Left colon (tissue), 2 donors: ENCODE results near the gene COL5A3. TPM values are rescaled to one million over a fixed set of nuclear protein-coding genes. Genes with fewer than 3 reads are reported as not detected.
"Not testable (repeated sequence)": the region's sequence is repeated elsewhere in the genome, so short reads cannot be mapped to it uniquely, and the experiment has no call there.

Experiments used
- ATAC-seq: fragments of 200-7000 bp; cut with Tn5 transposase; one replicate; pipeline ENCODE4 v1.9.1; 2020; ENCODE audit warnings: mild to moderate bottlenecking, moderate library complexity
- DNase-seq, 2 donors: peaks; one replicate each; pipeline ENCODE4 v3.0.0-alpha.2; 2020
- intact Hi-C, 2 donors: fragments of 100-400 bp; cut with DNase I in 1 of 2; cut with micrococcal nuclease in 1 of 2; formaldehyde crosslinking; loops; one replicate each; pipeline versions ENCODE4 v1.11.2 to v1.14.0; 2022; cut with DNase I, micrococcal nuclease
- total RNA-seq, 2 donors: library from RNA; stranded (reverse); fragmentation: NEBNext Ultra II Directional; extraction: Animal tissue kit (Norgen Biotek cat#: 25700); gene quantifications; one replicate each; pipeline ENCODE4 v1.2.1, GENCODE V29; 2021
- donor health status: DM: no; HTN: no; CAD: no.
- donor health status: DM: yes; HTN: yes; CAD: no.

Gene COL5A3
- total RNA-seq, 2 donors from 2014 or later = 2.9 to 4.0 TPM

GRCh38 chr19:9947441-9947840 lies 62.9 kb downstream of the COL5A3 start:
- intact Hi-C loops = no loop called here
- no peak for ATAC-seq

GRCh38 chr19:9946528-9947125 lies 63.7 kb downstream of the COL5A3 start:
- DNase-seq, intact Hi-C loops, ATAC-seq: not testable (repeated sequence)

More at GRCh38 chr19:9947441-9947840, 62.9 kb downstream of the COL5A3 start:
- DNase-seq = no peak

- intact Hi-C loops = no loop called here
- DNase-seq (peak; percentile 50 to 70), ATAC-seq (peak; percentile 28)
Observed at GRCh38 chr19:9945319-9945966, 64.9 kb downstream of the COL5A3 start.

DNA sequence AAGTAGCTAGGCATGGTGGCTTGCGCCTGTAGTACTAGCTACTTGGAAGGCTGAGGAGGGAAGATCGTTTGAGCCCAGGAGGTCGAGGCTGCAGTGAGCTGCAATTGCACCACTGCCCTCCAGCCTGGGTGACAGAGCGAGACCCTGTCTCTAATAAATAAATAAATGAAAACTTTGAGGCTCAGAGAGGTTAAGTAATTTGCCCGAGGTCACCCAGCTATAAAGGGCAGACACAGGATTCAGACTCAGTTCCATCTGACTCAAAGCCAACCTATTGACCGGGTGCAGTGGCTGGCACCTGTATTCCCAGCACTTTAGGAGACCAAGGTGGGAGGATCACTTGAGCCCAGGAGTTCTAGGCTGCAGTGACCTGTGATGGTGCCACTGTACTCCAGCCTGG lies 66.6 kb downstream of the COL5A3 start:
- ATAC-seq (no peak), DNase-seq (no peak)
- intact Hi-C loops = no loop called here

DNA sequence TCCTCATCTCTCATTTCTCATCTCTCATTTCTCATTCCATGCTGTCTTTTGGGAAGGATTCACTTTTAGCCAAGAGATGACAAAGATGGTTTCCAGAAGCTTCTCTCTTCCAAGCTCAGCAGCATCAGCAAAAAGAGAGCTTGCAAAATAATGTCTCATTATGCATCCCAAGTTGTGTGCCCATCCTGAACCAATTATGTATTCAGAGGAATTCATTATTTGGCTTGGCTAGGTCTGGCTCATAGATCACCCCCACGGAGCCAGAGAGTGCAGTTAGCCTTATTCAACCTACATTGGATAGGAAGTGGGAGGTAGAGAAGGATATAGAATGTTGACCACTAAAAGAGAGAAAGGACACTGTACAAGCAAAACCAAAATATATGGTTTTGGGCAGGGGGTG lies 68.6 kb downstream of the COL5A3 start:
- DNase-seq (no peak), ATAC-seq (no peak)
- intact Hi-C loops = no loop called here

GRCh38 chr19:9941231-9941630 lies 69.1 kb downstream of the COL5A3 start:
- no peak for DNase-seq
- no peak for ATAC-seq
- intact Hi-C loops = no loop called here

- ATAC-seq = no peak
- no peak for DNase-seq
- intact Hi-C loops = no loop called here
Observed at GRCh38 chr19:9940778-9941177, 69.5 kb downstream of the COL5A3 start.

DNA sequence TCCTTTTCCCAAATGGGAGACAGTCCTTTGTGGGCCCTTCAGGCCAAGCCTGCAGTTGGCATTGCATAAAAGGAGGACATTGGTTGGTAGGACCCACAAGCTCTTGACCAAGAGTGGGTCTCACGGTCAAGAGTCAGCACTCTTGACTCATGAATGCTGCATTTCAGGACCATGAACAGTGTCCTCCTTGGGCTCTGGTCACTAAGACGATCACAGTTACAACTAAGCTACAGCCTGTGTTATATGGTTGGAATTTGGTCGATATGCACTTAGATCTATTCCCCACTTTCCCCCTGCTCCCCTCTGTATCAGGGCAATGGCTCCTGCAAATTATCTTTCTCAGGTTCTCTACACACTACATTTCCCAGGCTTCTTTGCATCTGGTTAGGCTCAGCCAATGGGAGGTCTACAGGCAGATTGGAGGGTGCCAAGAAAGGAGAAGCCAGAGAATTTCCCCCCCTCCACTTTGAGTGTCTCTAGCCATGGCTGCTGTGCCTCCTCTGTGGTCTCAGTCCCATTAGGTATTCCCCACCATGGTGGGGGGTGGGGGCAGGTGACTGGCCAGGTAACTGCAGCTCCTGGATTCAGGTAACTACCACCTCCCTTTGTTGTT lies 70.9 kb downstream of the COL5A3 start:
- intact Hi-C loops = loop anchor here (10.0 kb wide), 1 partner anchor 85 kb away; no protein-coding TSS in a partner anchor
- ATAC-seq (no peak), DNase-seq (no peak)

DNA sequence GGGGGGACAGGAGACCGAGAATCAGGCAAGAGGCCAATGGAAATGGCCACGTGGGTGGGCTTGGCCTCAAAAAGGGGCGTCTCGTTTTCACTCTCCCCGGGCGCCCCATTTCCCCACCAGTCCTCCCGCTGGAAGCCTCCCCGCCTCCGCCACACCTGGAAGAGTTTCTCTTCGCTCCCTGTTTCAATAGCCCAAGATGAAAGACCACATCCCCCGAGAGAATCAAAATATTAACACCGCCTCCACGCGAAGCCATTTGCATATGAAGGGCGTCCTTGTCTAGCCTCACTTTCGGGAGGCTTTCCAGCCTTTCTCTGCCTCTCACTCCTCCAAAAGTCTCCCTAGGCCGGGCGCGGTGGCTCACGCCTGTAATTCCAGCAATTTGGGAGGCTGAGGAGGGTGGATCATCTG lies 73.3 kb downstream of the COL5A3 start:
- DNase-seq (no peak), ATAC-seq (no peak)
- intact Hi-C loops = loop anchor here (10.0 kb wide), 1 partner anchor 88 kb away; no protein-coding TSS in a partner anchor

DNA sequence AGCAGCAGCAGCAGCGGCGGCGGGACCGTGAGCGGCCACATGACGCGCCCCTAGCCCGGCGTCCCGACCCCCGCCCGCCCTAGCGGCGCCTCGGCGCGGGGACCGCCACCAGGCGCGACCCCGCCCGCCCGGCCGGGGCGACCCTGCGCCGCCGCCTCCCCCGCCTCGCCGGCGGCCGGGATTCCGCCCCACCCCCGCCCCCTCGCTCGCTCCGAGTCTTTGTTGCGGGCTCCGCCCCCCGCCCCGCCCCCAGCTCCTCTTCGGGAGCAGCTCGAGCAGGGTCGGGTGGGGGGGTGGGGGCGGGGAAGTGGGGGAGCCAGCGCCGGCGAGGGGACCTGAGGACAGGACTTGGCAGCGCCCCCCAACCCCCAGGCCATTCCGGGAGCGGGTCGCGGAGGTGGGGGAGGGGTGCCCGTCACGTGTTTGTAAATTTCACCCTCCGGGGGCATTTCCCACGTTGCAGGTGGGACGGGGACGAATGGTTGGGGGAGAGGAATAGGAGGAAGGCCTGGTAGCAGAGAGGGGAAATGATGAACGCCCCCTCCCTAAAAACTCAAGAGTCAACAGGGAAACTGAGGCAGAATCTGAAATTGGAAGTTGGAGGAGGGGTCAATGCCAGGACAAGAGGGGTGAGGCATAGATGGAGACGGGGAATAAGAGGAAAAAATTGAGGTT lies 73.8 kb downstream of the COL5A3 start, which contains the start of gene OLFM2:
Gene OLFM2, minus strand, starts transcription at position 190 of the 675 bp plus-strand sequence. Its CDS starts 149 bp downstream, at position 41.
- peak in 1 of 2 donors; percentile 20 for DNase-seq
- ATAC-seq = no peak
- intact Hi-C loops = loop anchor here (10.0 kb wide), 1 partner anchor 88 kb away; no protein-coding TSS in a partner anchor

DNA sequence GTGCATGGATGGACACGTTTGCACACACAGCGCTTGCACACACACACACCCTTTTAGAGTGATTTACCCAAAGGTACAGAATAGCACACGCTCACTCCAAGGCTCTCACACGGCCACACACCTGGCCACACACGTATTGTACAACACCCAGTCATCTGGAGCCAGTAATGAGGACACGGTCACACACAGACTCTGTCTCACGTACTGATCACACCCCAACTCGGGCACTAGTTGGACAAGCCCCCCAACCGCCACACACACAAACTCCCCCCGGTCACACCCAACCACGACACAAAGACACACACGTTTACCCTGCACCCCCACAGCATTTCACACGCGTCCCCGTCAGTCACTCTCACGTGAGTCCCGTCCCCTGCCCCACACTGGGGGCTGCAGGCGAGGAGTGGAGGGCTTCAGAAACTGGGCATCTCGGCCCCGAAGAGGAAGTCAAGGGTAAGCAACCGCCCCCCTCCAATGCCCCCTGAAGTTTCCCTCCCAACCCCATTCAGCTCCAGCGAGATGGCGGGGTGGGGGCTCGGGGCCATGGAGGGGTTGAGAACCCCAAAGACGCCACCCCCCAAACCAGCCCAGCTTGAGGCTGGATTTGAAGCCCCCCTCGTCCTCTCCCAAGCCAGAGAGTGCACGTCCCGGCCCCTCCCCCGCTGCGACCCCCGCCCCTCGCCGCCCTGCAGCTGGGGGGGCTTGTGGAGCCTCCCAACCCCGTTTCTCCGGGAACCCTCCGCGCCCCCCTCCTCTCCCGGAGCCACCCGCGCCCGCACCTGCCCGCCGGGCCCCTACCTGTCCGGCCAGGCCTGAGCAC lies 74.6 kb downstream of the COL5A3 start:
- intact Hi-C loops = loop anchor here (10.0 kb wide), 1 partner anchor 89 kb away; no protein-coding TSS in a partner anchor
- no peak for ATAC-seq
- DNase-seq = no peak

DNA sequence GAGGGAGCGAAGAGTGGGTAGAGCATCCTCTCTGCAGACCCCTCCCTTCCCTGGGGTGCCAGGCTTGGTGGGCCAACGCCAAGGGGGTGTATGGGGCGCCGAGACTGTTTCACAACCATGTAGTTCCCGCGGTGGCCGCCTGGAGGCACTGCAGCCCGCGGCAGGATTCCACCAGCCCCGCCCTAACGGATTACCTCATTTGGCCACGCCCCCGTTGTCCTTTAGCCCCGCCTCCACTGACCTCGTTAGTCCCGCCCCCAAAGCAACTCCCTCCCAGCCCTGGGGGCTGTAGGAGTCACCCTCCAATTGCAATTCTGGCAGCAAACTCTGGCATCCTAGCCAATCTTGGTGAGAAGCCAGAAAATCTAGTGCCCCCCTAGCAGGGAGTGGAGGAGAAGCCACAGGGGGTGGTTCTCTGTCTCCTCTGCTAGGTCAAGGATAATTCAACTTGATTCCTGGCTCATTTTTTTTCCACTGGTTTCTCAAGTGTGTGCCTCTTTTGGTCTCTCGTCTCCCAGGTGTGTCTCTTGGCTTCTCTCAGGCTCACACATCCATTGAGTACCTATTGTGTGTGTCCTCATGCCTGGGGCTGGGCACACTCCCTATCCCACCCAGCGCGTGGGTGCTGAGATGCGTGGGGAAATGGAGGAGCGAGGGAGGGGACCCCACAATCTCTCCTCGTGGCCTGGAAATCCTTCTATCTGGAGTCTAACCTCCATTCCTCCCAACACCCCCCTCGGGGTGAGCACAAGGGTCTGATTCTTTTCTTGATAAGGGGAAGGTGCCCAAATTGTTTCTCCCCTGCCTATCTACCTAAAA lies 76.0 kb downstream of the COL5A3 start:
- ATAC-seq (peak; percentile 81), DNase-seq (peak; percentile 45 to 77)
- intact Hi-C loops = loop anchor here (10.0 kb wide), 1 partner anchor 90 kb away; no protein-coding TSS in a partner anchor

- no peak for ATAC-seq
- intact Hi-C loops = loop anchor here (10.0 kb wide), 1 partner anchor 92 kb away; no protein-coding TSS in a partner anchor
- DNase-seq = no peak
Observed at GRCh38 chr19:9932835-9933234, 77.5 kb downstream of the COL5A3 start.

DNA sequence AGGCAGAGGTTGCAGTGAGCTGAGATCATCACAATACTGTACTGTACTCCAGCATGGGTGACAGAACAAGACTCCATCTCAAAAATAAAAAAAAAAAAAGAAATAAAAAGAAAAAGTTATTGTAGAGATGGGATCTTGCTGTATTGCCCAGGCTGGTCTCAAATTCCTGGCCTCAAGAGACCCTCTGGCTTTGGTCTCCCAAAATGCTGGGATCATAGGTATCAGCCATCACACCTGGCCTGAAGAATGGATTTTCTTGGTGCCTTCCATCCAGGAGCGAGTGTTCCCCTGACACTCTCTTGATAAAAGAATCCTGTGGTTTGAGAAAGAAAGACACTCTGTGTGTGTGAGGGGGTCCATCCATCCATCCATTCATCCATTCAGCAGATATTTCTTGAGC lies 78.7 kb downstream of the COL5A3 start:
- DNase-seq (no peak), ATAC-seq (no peak)
- intact Hi-C loops = loop anchor here (10.0 kb wide), 1 partner anchor 93 kb away; no protein-coding TSS in a partner anchor

DNA sequence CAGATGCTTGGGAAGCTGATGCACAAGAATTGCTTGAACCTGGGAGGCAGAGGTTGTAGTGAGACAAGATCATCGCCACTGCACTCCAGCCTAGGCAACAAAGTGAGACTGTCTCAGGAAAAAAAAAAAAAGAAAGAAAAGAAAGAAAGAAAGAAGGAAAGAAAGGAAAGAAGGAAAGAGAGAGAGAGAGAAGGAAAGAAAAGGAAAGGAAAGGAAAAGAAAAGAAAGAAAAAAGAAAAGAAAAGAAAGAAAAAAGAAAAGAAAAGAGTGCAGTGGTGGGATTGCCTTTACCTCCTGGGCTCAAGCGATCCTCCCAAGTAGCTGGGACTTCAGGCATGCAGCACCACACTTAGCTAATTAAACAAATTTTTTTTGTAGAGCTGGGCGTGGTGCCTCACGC lies 86.9 kb downstream of the COL5A3 start:
- DNase-seq (no peak), ATAC-seq (no peak)
- intact Hi-C loops = no loop called here

DNA sequence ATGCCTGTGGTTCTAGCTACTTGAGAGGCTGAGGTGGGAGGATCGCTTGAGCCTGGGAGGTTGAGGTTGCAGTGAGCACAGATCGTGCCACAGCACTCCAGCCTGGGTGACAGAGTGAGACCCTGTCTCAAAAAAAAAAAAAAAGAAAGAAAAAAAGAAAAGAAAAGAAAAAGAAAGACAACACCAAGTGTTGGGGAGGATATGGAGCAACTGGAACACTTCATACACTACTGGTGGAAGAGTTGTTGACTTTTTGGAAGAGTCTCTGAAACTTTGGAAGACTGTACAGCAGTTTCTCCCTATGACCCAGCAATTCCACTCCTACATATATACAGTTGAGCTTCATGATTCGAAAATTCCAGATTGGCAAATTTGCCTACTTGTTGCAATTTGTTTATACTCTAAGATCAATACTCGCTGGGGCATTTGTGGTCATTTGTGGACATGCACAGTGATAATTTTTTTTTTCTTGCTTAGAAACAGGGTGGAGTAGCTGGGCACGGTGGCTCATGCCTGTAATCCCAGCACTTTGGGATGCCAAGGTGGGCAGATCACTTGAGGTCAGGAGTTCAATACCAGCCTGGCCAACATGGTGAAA lies 87.4 kb downstream of the COL5A3 start:
- intact Hi-C loops, ATAC-seq, DNase-seq: not testable (repeated sequence)

DNA sequence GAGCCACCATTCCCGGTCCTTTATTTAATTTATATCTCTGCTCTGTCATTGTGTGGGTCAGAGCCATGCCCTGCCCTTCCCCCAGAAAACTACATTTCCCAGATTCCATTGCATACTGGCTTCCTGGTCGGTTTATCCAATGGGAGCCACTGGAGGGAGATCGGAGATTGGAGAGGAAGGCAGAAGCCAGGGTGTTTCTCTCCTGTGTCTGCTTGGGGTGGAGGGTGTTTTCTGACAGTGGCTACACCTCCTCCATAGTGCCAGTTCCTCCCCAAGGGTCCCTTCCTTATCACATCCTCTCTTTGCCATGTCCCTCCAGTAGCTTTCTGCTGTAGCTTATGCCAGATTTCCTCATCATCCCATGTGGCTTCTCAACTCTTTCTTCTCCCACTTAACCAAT lies 93.0 kb downstream of the COL5A3 start:
- DNase-seq (no peak), ATAC-seq (peak; percentile 79)
- intact Hi-C loops = no loop called here
